Chondrocyte (in vitro differentiated cells): ENCODE measurements around the gene CHST7. TPM values are rescaled to one million over a fixed set of nuclear protein-coding genes. Genes with fewer than 3 reads are reported as not detected.

Experiments used
- DNase-seq: peaks from one replicate; pipeline ENCODE4 v3.0.0; 2021; ENCODE audit warnings: mixed read lengths, low spot score
- H3K27ac Mint-ChIP-seq: one replicate; pipeline ENCODE4 v1.8.0; 2021; ENCODE audit warnings: mild to moderate bottlenecking, moderate library complexity, mixed read lengths; ENCODE audit not compliant: unreplicated experiment
- H3K27me3 Mint-ChIP-seq: 2 replicates; pipeline ENCODE4 v1.8.0; 2021; ENCODE audit warnings: low read depth, mixed read lengths
- H3K36me3 Mint-ChIP-seq: 2 replicates; pipeline ENCODE4 v1.8.0; 2021; ENCODE audit warnings: low read depth, mixed read lengths
- H3K4me1 Mint-ChIP-seq: 2 replicates; pipeline ENCODE4 v1.8.0; 2021; ENCODE audit warnings: low read depth, mild to moderate bottlenecking, mixed read lengths
- H3K4me3 Mint-ChIP-seq: one replicate; pipeline ENCODE4 v1.8.0; 2021; ENCODE audit warnings: mild to moderate bottlenecking, moderate library complexity, mixed read lengths; ENCODE audit not compliant: unreplicated experiment
- H3K9me3 Mint-ChIP-seq: 2 replicates; pipeline ENCODE4 v1.8.0; 2021; ENCODE audit warnings: low read depth, mixed read lengths
- CTCF ChIP-seq: fragments of 200-600 bp; sonication (generic); IDR thresholded peaks from 2 replicates; pipeline ENCODE4 v1.5.0; 2021; ENCODE audit warnings: antibody characterized with exemption, mild to moderate bottlenecking, moderate library complexity
- total RNA-seq: library from RNA; stranded (reverse); gene quantifications from 3 replicates; pipeline ENCODE4 v1.2.1, GENCODE V29; 2021

Gene CHST7
- total RNA-seq, 1 donor from 2014 or later = 7.0 TPM

DNA sequence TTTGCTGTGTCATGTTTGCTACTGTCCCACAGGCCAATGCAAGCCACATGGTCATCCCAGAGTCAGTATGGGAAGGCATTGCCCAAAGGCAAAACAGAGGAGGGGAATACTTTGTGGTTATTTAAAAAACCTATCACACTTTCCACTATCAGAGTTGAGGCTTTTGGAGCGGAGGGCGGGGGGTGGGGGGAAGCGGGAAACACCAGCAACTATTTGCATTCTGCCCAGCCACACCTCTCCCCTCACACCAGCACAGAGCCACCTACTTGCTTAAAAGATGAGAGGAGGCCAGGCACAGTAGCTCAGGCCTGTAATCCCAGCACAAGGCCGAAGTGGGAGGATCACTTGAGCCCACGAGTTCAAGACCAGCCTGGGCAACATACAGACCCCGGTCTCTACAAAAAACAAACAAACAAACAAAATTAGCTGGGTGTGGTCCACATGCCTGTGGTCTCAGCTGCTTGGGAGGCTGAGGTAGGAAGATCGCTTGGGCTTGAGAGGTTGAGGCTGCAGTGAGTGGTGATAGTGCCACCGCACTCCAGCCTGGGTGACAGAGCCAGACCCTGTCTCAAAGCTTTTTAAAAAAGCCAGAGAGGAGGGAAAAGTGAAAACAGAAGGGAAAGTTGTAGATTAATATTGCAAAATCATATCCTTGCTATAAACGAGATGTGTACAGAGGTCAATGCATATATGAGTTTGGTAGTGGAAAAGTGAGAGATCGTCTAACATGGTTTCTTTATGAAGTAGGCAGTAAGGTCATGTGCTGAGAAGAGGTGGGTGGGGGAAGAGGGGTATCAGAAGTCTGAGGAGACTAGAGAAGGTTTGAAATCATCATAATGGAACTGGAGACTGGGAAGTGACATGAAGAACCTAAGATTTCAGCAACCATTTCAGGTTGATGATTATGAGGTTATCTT is 1.9 kb upstream of the CHST7 start:
- H3K36me3 Mint-ChIP-seq = no peaks in the 10 kb centered on the region
- H3K9me3 Mint-ChIP-seq = peaks cover 6% of the 10 kb centered on the region
- TF ChIP-seq CTCF = no peak
- peak overlapping the region; percentile 52 for H3K27ac Mint-ChIP-seq
- H3K4me1 Mint-ChIP-seq = peaks cover 17% of the 10 kb centered on the region
- no peak overlapping the region for H3K4me3 Mint-ChIP-seq
- no peak for DNase-seq
- no peaks in the 10 kb centered on the region for H3K27me3 Mint-ChIP-seq

DNA sequence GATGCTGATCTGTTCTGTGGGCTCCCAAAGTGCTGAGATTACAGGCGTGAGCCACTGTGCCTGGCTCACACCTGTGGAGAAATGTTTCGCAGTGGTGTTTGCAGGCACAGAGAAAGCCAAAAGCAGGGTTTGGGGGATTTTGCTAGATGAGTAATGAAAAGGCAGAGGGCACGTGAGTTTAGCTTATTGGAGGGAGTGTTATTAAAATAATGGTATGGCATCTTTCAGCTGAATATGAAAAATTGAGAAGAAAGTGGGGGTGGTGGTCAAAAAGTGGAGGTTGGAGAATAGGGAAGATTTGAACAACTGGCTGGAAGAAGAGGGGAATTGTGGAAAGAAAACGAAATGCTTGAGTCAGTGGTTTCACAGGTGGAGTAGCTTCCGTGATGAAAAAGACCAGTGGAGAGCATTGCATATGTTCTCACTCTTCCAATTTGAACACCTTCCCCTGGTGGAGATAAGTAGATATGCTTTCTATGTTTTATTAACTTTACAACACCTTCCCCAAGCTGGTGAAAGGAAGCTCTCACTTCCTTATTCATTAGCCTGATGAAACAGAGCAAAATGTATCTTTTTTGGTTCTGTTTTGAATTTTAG is 1.1 kb upstream of the CHST7 start:
- no peak for DNase-seq
- Mint-ChIP-seq H3K9me3 (peaks cover 6% of the 10 kb centered on the region), H3K27me3 (no peaks in the 10 kb centered on the region), H3K27ac (no peak overlapping the region), H3K36me3 (no peaks in the 10 kb centered on the region), H3K4me3 (no peak overlapping the region), H3K4me1 (peaks cover 25% of the 10 kb centered on the region)
- no peak for TF ChIP-seq CTCF

GRCh38 chrX:46573892-46574773 is 568 bp downstream of the CHST7 start:
- Mint-ChIP-seq H3K27ac (peak overlapping the region; percentile 73), H3K36me3 (no peaks in the 10 kb centered on the region), H3K27me3 (no peaks in the 10 kb centered on the region), H3K4me3 (peak overlapping the region; percentile 74), H3K9me3 (peaks cover 6% of the 10 kb centered on the region), H3K4me1 (peaks cover 25% of the 10 kb centered on the region)
- TF ChIP-seq CTCF = no peak
- DNase-seq = peak; percentile 95

GRCh38 chrX:46574774-46575381 is 1.3 kb downstream of the CHST7 start:
- Mint-ChIP-seq H3K27me3 (no peaks in the 10 kb centered on the region), H3K4me3 (peak overlapping the region; percentile 74), H3K27ac (no peak overlapping the region), H3K4me1 (peaks cover 25% of the 10 kb centered on the region), H3K9me3 (peaks cover 6% of the 10 kb centered on the region), H3K36me3 (no peaks in the 10 kb centered on the region)
- TF ChIP-seq CTCF = no peak
- DNase-seq = no peak
